A549 treated with Mapracorat at 1 μM for 4 hours (cell line): Measurements from ENCODE around the gene P3H4. TPM values are rescaled to one million over a fixed set of nuclear protein-coding genes. Genes with fewer than 3 reads are reported as not detected.

Source experiments
- total RNA-seq: library from RNA; stranded (reverse); fragments of 200-300 nt; extraction: Qiagen RNA extraction; gene quantifications from 5 replicates; pipeline ENCODE4 v1.2.3, GENCODE V29; 2022

The P3H4 gene, protein sequence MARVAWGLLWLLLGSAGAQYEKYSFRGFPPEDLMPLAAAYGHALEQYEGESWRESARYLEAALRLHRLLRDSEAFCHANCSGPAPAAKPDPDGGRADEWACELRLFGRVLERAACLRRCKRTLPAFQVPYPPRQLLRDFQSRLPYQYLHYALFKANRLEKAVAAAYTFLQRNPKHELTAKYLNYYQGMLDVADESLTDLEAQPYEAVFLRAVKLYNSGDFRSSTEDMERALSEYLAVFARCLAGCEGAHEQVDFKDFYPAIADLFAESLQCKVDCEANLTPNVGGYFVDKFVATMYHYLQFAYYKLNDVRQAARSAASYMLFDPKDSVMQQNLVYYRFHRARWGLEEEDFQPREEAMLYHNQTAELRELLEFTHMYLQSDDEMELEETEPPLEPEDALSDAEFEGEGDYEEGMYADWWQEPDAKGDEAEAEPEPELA
- 25.6 to 36.5 TPM (median 33.6 TPM) in 5 replicates for total RNA-seq

DNA sequence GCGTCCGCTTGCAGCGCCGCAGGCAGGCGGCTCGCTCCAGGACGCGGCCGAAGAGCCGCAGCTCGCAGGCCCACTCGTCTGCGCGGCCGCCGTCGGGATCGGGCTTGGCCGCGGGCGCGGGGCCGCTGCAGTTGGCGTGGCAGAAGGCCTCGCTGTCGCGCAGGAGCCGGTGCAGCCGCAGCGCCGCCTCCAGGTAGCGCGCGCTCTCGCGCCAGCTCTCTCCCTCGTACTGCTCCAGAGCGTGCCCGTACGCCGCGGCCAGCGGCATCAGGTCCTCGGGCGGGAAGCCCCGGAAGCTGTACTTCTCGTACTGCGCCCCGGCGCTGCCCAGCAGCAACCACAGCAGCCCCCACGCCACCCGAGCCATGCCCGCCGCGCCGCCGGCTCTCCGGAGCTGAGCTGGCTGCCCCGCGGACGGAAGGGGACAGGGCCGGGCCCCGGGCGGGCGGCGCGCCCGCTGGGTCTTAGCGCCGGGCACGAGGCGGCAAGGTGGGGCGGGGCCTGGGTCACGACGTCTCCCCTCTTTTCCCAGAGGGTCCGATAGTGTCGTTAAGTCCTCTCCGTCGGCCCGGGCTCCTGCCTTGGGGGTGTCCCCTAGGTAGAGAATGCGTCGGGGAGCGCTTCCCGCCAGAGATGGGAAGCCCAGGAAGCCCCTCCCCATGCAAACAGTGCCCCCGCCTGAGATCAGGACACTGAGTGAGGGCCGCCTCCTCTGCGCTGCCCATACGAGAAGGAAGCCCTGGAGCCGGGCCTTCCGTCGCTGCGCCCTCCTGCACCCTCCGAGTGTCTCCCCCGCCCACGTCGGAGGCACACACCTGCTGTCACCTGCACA, at the start of gene P3H4:
TSS of gene P3H4 (minus strand) at position 401 of the 832 bp plus-strand sequence. CDS start at position 367, 34 bp downstream.

DNA sequence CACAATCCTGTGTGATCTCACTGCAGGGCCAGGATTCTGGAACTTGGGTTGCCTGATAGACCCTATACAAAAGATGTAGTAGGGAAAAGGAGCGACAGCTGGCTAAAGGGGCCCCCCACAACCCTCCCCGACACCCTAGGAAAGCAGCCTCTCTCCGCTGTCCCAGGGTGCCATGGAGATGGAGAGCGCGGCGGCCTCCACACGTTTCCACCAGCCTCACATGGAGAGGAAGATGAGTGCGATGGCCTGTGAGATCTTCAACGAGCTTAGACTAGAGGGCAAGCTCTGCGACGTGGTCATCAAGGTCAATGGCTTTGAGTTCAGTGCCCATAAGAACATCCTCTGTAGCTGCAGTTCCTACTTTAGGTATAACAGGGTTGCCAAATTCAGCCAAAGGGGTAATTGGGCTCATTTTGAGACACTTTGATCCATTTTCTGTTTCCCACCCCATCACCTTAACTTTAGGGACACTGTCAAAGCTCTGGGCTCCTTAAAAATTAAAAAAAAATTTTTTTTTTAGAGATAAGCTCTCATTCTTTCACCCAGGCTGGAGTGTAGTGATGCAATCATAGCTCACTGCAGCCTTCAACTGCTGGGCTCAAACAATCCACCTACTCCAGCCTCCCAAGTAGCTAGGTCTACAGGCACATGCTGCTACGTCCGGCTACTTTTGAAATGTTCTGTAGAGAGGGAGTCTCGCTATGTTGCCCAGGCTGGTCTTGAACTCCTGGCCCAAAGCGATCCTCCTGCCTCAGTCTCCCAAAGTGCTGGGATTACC, 26.2 kb upstream of the P3H4 start, which contains the start of gene KLHL10:
TSS of gene KLHL10 (plus strand) at position 65 of the 778 bp plus-strand sequence. CDS start at position 173, 108 bp downstream.

DNA sequence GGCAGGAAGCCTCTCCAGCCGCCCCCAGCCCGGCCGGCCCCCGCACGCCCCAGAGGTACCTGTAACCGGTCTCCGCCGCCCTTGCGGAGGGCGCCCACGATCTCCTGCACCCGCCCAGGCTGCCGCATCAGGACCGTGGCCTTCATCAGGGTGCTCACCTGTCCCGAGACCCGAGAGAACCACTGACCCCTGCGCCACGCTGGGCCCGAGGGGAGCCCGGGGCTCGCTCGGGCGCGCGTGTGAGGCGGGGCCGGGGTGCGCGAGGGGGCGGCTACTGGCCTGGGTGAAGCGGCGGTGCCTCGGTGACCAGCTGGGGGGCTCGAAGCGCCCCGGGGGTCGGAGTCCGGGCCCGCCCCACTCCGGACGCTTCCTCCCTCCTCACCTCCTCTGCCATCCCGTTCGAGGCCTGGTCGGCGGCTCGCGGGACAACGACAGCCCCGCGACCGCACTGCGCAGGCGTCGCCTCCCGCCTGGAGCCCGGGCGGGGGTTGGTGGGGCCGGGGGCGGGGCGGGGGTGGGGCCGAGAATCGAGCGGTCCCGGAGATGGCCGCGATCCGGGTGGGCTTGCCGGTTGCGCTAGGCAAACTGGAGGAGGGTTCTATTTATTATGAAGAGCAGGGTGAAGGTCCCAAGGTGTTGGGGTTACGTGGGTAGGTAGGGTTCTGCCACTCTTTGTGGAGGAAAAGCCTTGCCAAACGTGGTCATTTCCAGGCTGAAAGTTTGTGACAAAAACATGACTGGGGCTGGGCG, 24.2 kb upstream of the P3H4 start, which contains the start of gene NT5C3B:
TSS of gene NT5C3B (minus strand) at position 433 of the 750 bp plus-strand sequence. CDS start at position 394, 39 bp downstream.

DNA sequence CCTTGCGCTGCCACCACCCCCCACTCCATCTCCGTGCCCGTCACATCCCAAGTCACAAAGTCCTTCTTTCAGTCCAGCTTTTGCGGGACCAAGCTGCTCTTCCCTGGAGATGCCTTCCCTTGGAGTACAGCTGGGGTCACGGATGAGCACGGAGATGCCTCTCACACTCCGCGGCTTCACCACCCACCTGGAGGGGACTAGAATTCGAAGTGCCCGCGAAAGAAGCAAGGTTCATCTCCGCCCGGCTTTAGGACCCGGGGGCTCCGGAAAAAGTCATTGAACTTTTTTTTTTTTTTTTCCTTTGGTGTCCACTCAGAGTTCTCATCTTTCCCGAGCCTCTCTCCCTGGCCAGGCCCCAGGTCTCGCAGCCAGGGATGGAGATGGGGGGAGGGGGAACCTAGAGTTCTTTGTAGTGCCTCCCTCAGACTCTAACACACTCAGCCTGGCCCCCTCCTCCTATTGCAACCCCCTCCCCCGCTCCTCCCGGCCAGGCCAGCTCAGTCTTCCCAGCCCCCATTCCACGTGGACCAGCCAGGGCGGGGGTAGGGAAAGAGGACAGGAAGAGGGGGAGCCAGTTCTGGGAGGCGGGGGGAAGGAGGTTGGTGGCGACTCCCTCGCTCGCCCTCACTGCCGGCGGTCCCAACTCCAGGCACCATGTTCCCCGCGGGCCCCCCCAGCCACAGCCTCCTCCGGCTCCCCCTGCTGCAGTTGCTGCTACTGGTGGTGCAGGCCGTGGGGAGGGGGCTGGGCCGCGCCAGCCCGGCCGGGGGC, 817 bp upstream of the P3H4 start, which contains the start of gene FKBP10:
TSS of gene FKBP10 (plus strand) at position 624 of the 771 bp plus-strand sequence. CDS start at position 655, 31 bp downstream.

DNA sequence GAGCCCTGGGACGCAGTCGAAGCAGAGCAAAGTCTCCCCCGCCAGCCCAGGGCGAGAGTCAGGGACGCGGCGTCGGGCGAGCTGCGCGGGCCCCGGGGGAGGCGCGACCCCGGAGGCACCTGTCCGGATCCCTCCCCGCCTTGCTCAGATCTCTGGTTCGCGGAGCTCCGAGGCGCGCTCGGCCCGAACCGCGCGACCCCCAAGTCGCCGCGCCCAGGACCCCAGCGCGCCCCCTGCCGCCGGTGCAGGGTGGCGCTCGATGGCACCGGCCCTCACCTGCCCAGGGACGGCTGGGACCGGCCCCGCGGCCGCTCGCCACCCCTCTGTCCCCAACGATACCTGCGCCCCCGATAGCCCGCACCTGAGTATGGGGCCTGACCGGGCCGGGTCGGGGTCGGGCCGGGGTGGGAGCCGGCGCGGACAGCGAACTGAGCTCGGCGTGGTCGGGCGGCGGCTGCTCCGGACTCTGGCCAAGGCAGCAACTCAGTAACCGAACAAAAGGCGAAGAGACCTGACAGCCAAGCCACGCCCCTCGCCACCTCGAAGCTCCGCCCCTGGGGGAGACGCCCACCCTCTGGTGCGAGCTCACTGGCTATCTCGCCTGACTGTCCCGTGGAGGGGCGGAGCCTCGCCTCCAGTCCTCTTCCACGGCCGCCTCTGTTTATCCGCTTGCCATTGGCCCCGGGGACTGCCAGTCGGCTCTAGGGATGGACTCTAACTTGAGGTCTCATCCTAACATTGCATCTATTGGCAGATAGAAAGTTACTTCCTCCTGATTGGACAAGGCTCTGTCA, 25.3 kb downstream of the P3H4 start, which contains the start of gene JUP:
TSS of gene JUP (minus strand) at position 485 of the 794 bp plus-strand sequence. CDS start 14,857 bp downstream, outside the sequence.

Other genes with a start within 250 kb of the P3H4 start
- not detected in 5 replicates for gene KRT9, start 239.9 kb downstream of the P3H4 start, total RNA-seq
- gene KRT14, start 225.1 kb downstream of the P3H4 start, total RNA-seq = 0.18 to 0.34 TPM in 2 of 5 replicates, not detected in the others
- gene KRT16, start 199.2 kb downstream of the P3H4 start, total RNA-seq = 0.62 to 1.2 TPM (median 1.0 TPM) in 5 replicates
- 0.66 to 1.0 TPM (median 0.83 TPM) in 5 replicates for gene KRT17, start 187.4 kb downstream of the P3H4 start, total RNA-seq
- 1,203 to 1,690 TPM (median 1,363 TPM) in 5 replicates for gene EIF1, start 123.1 kb downstream of the P3H4 start, total RNA-seq
- gene GAST, start 99.6 kb downstream of the P3H4 start, total RNA-seq = 0.44 to 0.49 TPM in 2 of 5 replicates, not detected in the others
- 1.1 to 1.7 TPM (median 1.4 TPM) in 5 replicates for gene HAP1, start 77.3 kb downstream of the P3H4 start, total RNA-seq
- 85.1 to 127 TPM (median 113 TPM) in 5 replicates for gene JUP, start 25.2 kb downstream of the P3H4 start, total RNA-seq
- 84.8 to 112 TPM (median 102 TPM) in 5 replicates for gene FKBP10, start 1.1 kb upstream of the P3H4 start, total RNA-seq
- 102 to 111 TPM (median 106 TPM) in 5 replicates for gene NT5C3B, start 24.3 kb upstream of the P3H4 start, total RNA-seq
- gene KLHL10, start 25.9 kb upstream of the P3H4 start, total RNA-seq = 0.10 to 0.18 TPM (median 0.12 TPM) in 3 of 5 replicates, not detected in the others
- gene KLHL11, start 53.5 kb upstream of the P3H4 start, total RNA-seq = 2.0 to 3.0 TPM (median 2.9 TPM) in 5 replicates
- gene ACLY, start 107.0 kb upstream of the P3H4 start, total RNA-seq = 244 to 274 TPM (median 269 TPM) in 5 replicates
- gene ODAD4, start 118.7 kb upstream of the P3H4 start, total RNA-seq = 1.2 to 1.8 TPM (median 1.4 TPM) in 5 replicates
- gene CNP, start 154.8 kb upstream of the P3H4 start, total RNA-seq = 56.2 to 72.6 TPM (median 69.8 TPM) in 5 replicates
- 112 to 117 TPM (median 114 TPM) in 5 replicates for gene DNAJC7, start 205.5 kb upstream of the P3H4 start, total RNA-seq
- gene NKIRAS2, start 208.1 kb upstream of the P3H4 start, total RNA-seq = 41.3 to 47.2 TPM (median 43.7 TPM) in 5 replicates
- 0.50 to 0.84 TPM (median 0.68 TPM) in 5 replicates for gene C17orf113, start 238.7 kb upstream of the P3H4 start, total RNA-seq